Omental fat pad (tissue), 4 donors: ENCODE data around the gene ZNF91. TPM values are rescaled to one million over a fixed set of nuclear protein-coding genes. Genes with fewer than 3 reads are reported as not detected.
"Not testable (repeated sequence)": the region's sequence is repeated elsewhere in the genome, so short reads cannot be mapped to it uniquely, and the experiment has no call there.

Experiments used
- ATAC-seq: fragments of 150-250 bp; one replicate; pipeline ENCODE4 v1.9.1; 2016; ENCODE audit warnings: mild to moderate bottlenecking, moderate library complexity; ENCODE audit not compliant: low FRiP score
- DNase-seq: peaks from one replicate; pipeline ENCODE4 v3.0.0-alpha.2; 2019; ENCODE audit warnings: low spot score
- CTCF ChIP-seq, 3 donors: fragments of 450-650 bp; IDR thresholded peaks; one replicate each; pipeline ENCODE4 v1.5.1; 2016 to 2017; ENCODE audit warnings: antibody characterized with exemption in 3 of 3, mild to moderate bottlenecking in 3 of 3, moderate library complexity in 2 of 3
- total RNA-seq, 4 donors: library from RNA; depleted of rRNA; stranded (reverse); fragments of >200 nt; gene quantifications; one replicate each; pipeline ENCODE4 v1.1.0, GENCODE V29; 2016

Gene ZNF91
- total RNA-seq, 4 donors from 2014 or later: 51.3 to 78.2 (median 65.4) TPM

- no peak for ATAC-seq
- no peak for DNase-seq
- TF ChIP-seq CTCF (IDR thresholded peaks at IDR 0.05): no peak
These were observed 25.6 kb upstream of the ZNF91 start for GRCh38 chr19:23420824-23421223.

- not testable (repeated sequence) for DNase-seq
These were observed 24.0 kb upstream of the ZNF91 start for GRCh38 chr19:23419261-23419660.

GRCh38 chr19:23415561-23416191 is 20.4 kb upstream of the ZNF91 start:
- TF ChIP-seq CTCF (IDR thresholded peaks at IDR 0.05): no peak
- no peak for DNase-seq
- peak; percentile 64 for ATAC-seq

More at GRCh38 chr19:23419261-23419660, 24.0 kb upstream of the ZNF91 start:
- not testable (repeated sequence) for ATAC-seq

- no peak for TF ChIP-seq CTCF (IDR thresholded peaks at IDR 0.05)
- no peak for DNase-seq
- ATAC-seq: no peak
These were observed 19.8 kb upstream of the ZNF91 start for GRCh38 chr19:23415034-23415433.

GRCh38 chr19:23410155-23410554 is 14.9 kb upstream of the ZNF91 start:
- no peak for DNase-seq
- no peak for TF ChIP-seq CTCF (IDR thresholded peaks at IDR 0.05)
- ATAC-seq: no peak

GRCh38 chr19:23409392-23410048 is 14.2 kb upstream of the ZNF91 start:
- no peak for TF ChIP-seq CTCF (IDR thresholded peaks at IDR 0.05)
- ATAC-seq: no peak
- no peak for DNase-seq

GRCh38 chr19:23407616-23408133 is 12.4 kb upstream of the ZNF91 start:
- TF ChIP-seq CTCF (IDR thresholded peaks at IDR 0.05): no peak
- ATAC-seq: no peak
- no peak for DNase-seq
